Type B pancreatic cell (in vitro differentiated cells): Measurements from ENCODE around the gene HMG20B. TPM values are rescaled to one million over a fixed set of nuclear protein-coding genes. Genes with fewer than 3 reads are reported as not detected.
A peak's percentile ranks its signal among the peaks of the same experiment; 100 is the strongest.

ENCODE experiments used
- DNase-seq: peaks from one replicate; pipeline ENCODE4 v3.0.0; 2021; ENCODE audit warnings: mixed read lengths; ENCODE audit not compliant: unreplicated experiment; ENCODE audit errors: extremely low spot score
- H3K27ac Mint-ChIP-seq: 2 replicates; pipeline ENCODE4 v1.8.0; 2021; ENCODE audit warnings: mild to moderate bottlenecking, mixed read lengths
- H3K27me3 Mint-ChIP-seq: 2 replicates; pipeline ENCODE4 v1.8.0; 2021; ENCODE audit warnings: mixed read lengths
- H3K36me3 Mint-ChIP-seq: 2 replicates; pipeline ENCODE4 v1.8.0; 2021; ENCODE audit warnings: mixed read lengths
- H3K4me1 Mint-ChIP-seq: one replicate; pipeline ENCODE4 v1.8.0; 2021; ENCODE audit warnings: mixed read lengths; ENCODE audit not compliant: unreplicated experiment
- H3K4me3 Mint-ChIP-seq: 2 replicates; pipeline ENCODE4 v1.8.0; 2021; ENCODE audit warnings: mild to moderate bottlenecking, mixed read lengths
- H3K9me3 Mint-ChIP-seq: 2 replicates; pipeline ENCODE4 v1.8.0; 2021; ENCODE audit warnings: mixed read lengths
- CTCF ChIP-seq: fragments of 200-600 bp; sonication (generic); conservative IDR thresholded peaks from 2 replicates; pipeline ENCODE4 v1.5.0; 2021; ENCODE audit warnings: antibody characterized with exemption, mild to moderate bottlenecking
- total RNA-seq: library from RNA; stranded (reverse); gene quantifications from 2 replicates; pipeline ENCODE4 v1.2.1, GENCODE V29; 2021; ENCODE audit warnings: low replicate concordance

The HMG20B gene
- total RNA-seq, 1 donor from 2014 or later: 78.3 TPM

GRCh38 chr19:3593156-3593555 is 20.4 kb downstream of the HMG20B start:
- no peak for DNase-seq
- no peak overlapping the region for H3K27ac Mint-ChIP-seq
- H3K36me3 Mint-ChIP-seq: no peaks in the 10 kb centered on the region
- H3K4me3 Mint-ChIP-seq: no peak overlapping the region
- H3K27me3 Mint-ChIP-seq: peaks cover 26% of the 10 kb centered on the region
- no peaks in the 10 kb centered on the region for H3K4me1 Mint-ChIP-seq
- TF ChIP-seq CTCF: peak; percentile 18
- no peaks in the 10 kb centered on the region for H3K9me3 Mint-ChIP-seq

DNA sequence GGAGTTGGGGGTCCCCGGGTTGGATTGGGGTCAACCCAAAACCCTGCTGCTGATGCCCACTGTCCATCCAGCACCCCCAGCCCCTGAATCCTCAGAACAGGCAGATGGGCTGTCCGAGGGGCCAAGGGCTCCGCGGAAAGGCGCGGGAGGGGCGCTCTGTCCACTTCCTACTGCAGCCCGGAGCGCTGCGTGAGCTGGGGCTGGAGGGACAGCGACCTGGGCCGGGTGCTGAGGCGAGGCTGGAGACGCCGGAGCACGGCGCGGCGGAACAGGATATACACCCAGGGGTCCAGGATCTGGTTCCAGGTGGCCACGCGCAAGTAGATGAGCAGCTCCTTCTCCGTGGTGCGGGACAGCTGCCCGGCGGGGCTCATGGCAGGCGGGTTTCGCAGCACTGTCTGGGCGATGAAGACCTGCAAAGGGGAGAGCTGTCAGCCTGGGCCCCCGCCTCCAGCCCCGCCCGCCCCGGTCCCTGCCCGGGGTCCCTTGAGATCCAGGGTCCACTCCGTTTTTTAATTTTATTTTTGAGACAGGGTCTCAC is 22.8 kb downstream of the HMG20B start:
- H3K4me1 Mint-ChIP-seq: no peaks in the 10 kb centered on the region
- no peaks in the 10 kb centered on the region for H3K36me3 Mint-ChIP-seq
- TF ChIP-seq CTCF: no peak
- H3K4me3 Mint-ChIP-seq: no peak overlapping the region
- H3K27ac Mint-ChIP-seq: no peak overlapping the region
- no peak for DNase-seq
- peaks cover 19% of the 10 kb centered on the region for H3K27me3 Mint-ChIP-seq
- no peaks in the 10 kb centered on the region for H3K9me3 Mint-ChIP-seq

DNA sequence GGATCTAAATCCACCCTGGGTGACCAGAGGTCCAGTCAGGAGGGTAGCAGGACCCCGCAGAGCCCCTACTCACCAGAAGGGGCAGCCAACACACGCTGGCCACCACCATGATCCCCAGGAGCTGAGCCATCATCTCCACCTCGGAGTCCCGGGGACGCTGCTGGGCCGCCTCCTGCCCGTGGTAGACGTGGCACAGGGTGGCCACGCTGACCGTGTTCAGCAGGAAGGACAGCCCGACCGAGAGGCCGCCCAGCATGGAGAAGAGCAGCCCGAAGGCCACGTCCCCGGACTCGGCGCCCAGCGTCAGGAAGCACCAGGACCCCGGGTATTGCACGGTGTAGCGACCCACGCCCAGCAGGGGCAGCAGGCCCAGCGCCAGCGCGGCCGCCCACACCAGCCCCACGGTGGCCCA is 27.0 kb downstream of the HMG20B start:
- Mint-ChIP-seq H3K36me3 (no peaks in the 10 kb centered on the region), H3K4me3 (no peak overlapping the region), H3K27ac (no peak overlapping the region), H3K9me3 (no peaks in the 10 kb centered on the region), H3K4me1 (no peaks in the 10 kb centered on the region), H3K27me3 (no peaks in the 10 kb centered on the region)
- TF ChIP-seq CTCF: peak; percentile 54
- DNase-seq: no peak

- no peak for TF ChIP-seq CTCF
- H3K36me3 Mint-ChIP-seq: no peaks in the 10 kb centered on the region
- no peak overlapping the region for H3K4me3 Mint-ChIP-seq
- no peaks in the 10 kb centered on the region for H3K9me3 Mint-ChIP-seq
- no peak overlapping the region for H3K27ac Mint-ChIP-seq
- no peaks in the 10 kb centered on the region for H3K27me3 Mint-ChIP-seq
- no peak for DNase-seq
- no peaks in the 10 kb centered on the region for H3K4me1 Mint-ChIP-seq
Observed at GRCh38 chr19:3601021-3601420, 28.3 kb downstream of the HMG20B start.

GRCh38 chr19:3603121-3603811 is 30.5 kb downstream of the HMG20B start:
- no peak overlapping the region for H3K4me3 Mint-ChIP-seq
- peaks cover 6% of the 10 kb centered on the region for H3K4me1 Mint-ChIP-seq
- no peak for DNase-seq
- H3K27me3 Mint-ChIP-seq: peaks cover 12% of the 10 kb centered on the region
- no peaks in the 10 kb centered on the region for H3K36me3 Mint-ChIP-seq
- no peak overlapping the region for H3K27ac Mint-ChIP-seq
- H3K9me3 Mint-ChIP-seq: no peaks in the 10 kb centered on the region
- no peak for TF ChIP-seq CTCF
